OCI-LY1 (cell line): ENCODE results near the gene LGALS12.

Source experiments
- CTCF ChIP-seq: fragments of 200-600 bp; sonication (generic), shearing (Covaris generic); IDR thresholded peaks from 2 replicates; pipeline ENCODE4 v1.5.1; 2017; ENCODE audit warnings: mild to moderate bottlenecking, antibody characterized with exemption, low read length, moderate library complexity, mixed read lengths
- EZH2 ChIP-seq: fragments of 200-600 bp; sonication (generic), shearing (Covaris generic); IDR thresholded peaks from 2 replicates; pipeline ENCODE4 v1.8.0; 2017; ENCODE audit warnings: borderline replicate concordance, mixed run types, mild to moderate bottlenecking, antibody characterized with exemption, low read length, moderate library complexity, mixed read lengths

GRCh38 chr11:63505857-63506528 lies at the start of gene LGALS12:
- no peak for TF ChIP-seq CTCF
- no peak for TF ChIP-seq EZH2
